ENCODE results near the gene TRAPPC5.

The TRAPPC5 gene

GRCh38 chr19:7701654-7702457, 21.2 kb downstream of the TRAPPC5 start, which contains the start of gene FCER2:
TSS of gene FCER2 (minus strand) at chr19:7702131. CDS start at chr19:7699760, 2,371 bp downstream.
- DNase-seq: no peak

GRCh38 chr19:7703332-7703731, 22.7 kb downstream of the TRAPPC5 start:
- DNase-seq: no peak

- no peak for DNase-seq
These were observed 23.8 kb downstream of the TRAPPC5 start for GRCh38 chr19:7704280-7705060.

GRCh38 chr19:7705387-7706187, 25.0 kb downstream of the TRAPPC5 start:
- DNase-seq: peak; percentile 86

GRCh38 chr19:7706188-7706954, 25.7 kb downstream of the TRAPPC5 start:
- DNase-seq: no peak

GRCh38 chr19:7706955-7707456, 26.4 kb downstream of the TRAPPC5 start:
- no peak for DNase-seq

GRCh38 chr19:7709932-7710460, 29.4 kb downstream of the TRAPPC5 start:
- no peak for DNase-seq

GRCh38 chr19:7710616-7711015, 30.0 kb downstream of the TRAPPC5 start:
- no peak for DNase-seq

- no peak for DNase-seq
These were observed 35.0 kb downstream of the TRAPPC5 start for GRCh38 chr19:7715671-7716070.

GRCh38 chr19:7716762-7717161, 36.1 kb downstream of the TRAPPC5 start:
- DNase-seq: no peak

GRCh38 chr19:7718668-7719067, 38.0 kb downstream of the TRAPPC5 start:
- DNase-seq: no peak

GRCh38 chr19:7720351-7720750, 39.7 kb downstream of the TRAPPC5 start:
- DNase-seq: no peak

GRCh38 chr19:7722231-7722651, 41.6 kb downstream of the TRAPPC5 start:
- DNase-seq: no peak

GRCh38 chr19:7725791-7726190, 45.2 kb downstream of the TRAPPC5 start:
- no peak for DNase-seq

- peak; percentile 19 for DNase-seq
These were observed 48.6 kb downstream of the TRAPPC5 start for GRCh38 chr19:7729211-7729610.

- DNase-seq: peak; percentile 14
These were observed 49.2 kb downstream of the TRAPPC5 start for GRCh38 chr19:7729831-7730285.

- DNase-seq: no peak
These were observed 49.9 kb downstream of the TRAPPC5 start for GRCh38 chr19:7730286-7731217.

- no peak for DNase-seq
These were observed 50.6 kb downstream of the TRAPPC5 start for GRCh38 chr19:7731218-7731595.

- DNase-seq: no peak
These were observed 51.0 kb downstream of the TRAPPC5 start for GRCh38 chr19:7731615-7732014.

GRCh38 chr19:7732045-7732444, 51.4 kb downstream of the TRAPPC5 start, which contains the start of gene CLEC4G:
TSS of gene CLEC4G (minus strand) at chr19:7732110. CDS start at chr19:7732102, 8 bp downstream.
- DNase-seq: no peak

Data from activated CD4-positive, alpha-beta T cell treated with anti-CD3 and anti-CD28 coated beads for 48 hours (primary cell).